Measurements from ENCODE around the gene KLK1.

GRCh38 chr19:50832666-50833065 lies 9.1 kb upstream of the KLK1 start:
- TF ChIP-seq CTCF (IDR thresholded peaks at IDR 0.05) = no peak
- TF ChIP-seq POLR2A (IDR thresholded peaks at IDR 0.05) = no peak

Measured in adrenal gland (tissue), 5 donors.